ENCODE measurements around the gene UNC5B.

- TF ChIP-seq, protein P1, sequence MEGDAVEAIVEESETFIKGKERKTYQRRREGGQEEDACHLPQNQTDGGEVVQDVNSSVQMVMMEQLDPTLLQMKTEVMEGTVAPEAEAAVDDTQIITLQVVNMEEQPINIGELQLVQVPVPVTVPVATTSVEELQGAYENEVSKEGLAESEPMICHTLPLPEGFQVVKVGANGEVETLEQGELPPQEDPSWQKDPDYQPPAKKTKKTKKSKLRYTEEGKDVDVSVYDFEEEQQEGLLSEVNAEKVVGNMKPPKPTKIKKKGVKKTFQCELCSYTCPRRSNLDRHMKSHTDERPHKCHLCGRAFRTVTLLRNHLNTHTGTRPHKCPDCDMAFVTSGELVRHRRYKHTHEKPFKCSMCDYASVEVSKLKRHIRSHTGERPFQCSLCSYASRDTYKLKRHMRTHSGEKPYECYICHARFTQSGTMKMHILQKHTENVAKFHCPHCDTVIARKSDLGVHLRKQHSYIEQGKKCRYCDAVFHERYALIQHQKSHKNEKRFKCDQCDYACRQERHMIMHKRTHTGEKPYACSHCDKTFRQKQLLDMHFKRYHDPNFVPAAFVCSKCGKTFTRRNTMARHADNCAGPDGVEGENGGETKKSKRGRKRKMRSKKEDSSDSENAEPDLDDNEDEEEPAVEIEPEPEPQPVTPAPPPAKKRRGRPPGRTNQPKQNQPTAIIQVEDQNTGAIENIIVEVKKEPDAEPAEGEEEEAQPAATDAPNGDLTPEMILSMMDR (IDR thresholded peaks at IDR 0.05): no peak
- no peak for TF ChIP-seq POLR2A (IDR thresholded peaks at IDR 0.05)
Observed at GRCh38 chr10:71253981-71254818, 41.8 kb downstream of the UNC5B start.
